Measurements from ENCODE around the gene URB1.
A peak's percentile ranks its signal among the peaks of the same experiment; 100 is the strongest.

URB1 gene

GRCh38 chr21:32392880-32393676 lies at the start of gene URB1:
Gene URB1 (minus strand): TSS chr21:32393012. CDS start chr21:32392910, 102 bp downstream.
- peak; percentile 60 for DNase-seq (ENCODE audit: low read depth)

GRCh38 chr21:32437729-32438128 lies 44.9 kb upstream of the URB1 start:
- DNase-seq (ENCODE audit: low read depth): no peak

GRCh38 chr21:32432982-32433660 lies 40.3 kb upstream of the URB1 start:
- DNase-seq (ENCODE audit: low read depth): peak; percentile 70

GRCh38 chr21:32427958-32428623 lies 35.3 kb upstream of the URB1 start:
- peak; percentile 41 for DNase-seq (ENCODE audit: low read depth)

GRCh38 chr21:32426592-32427051 lies 33.8 kb upstream of the URB1 start:
- DNase-seq (ENCODE audit: low read depth): no peak

GRCh38 chr21:32426066-32426465 lies 33.3 kb upstream of the URB1 start:
- no peak for DNase-seq (ENCODE audit: low read depth)

GRCh38 chr21:32425628-32426027 lies 32.8 kb upstream of the URB1 start:
- no peak for DNase-seq (ENCODE audit: low read depth)

- DNase-seq (ENCODE audit: low read depth): no peak
Observed at GRCh38 chr21:32424674-32425073, 31.9 kb upstream of the URB1 start.

- DNase-seq (ENCODE audit: low read depth): no peak
Observed at GRCh38 chr21:32424191-32424535, 31.4 kb upstream of the URB1 start.

- DNase-seq (ENCODE audit: low read depth): peak; percentile 74
Observed at GRCh38 chr21:32423320-32424190, 30.7 kb upstream of the URB1 start.

GRCh38 chr21:32422064-32422463 lies 29.3 kb upstream of the URB1 start:
- DNase-seq (ENCODE audit: low read depth): no peak

- DNase-seq (ENCODE audit: low read depth): no peak
Observed at GRCh38 chr21:32418146-32418545, 25.3 kb upstream of the URB1 start.

GRCh38 chr21:32415451-32416398 lies 22.9 kb upstream of the URB1 start:
- DNase-seq (ENCODE audit: low read depth): no peak

GRCh38 chr21:32414579-32415358 lies 22.0 kb upstream of the URB1 start:
- DNase-seq (ENCODE audit: low read depth): no peak

GRCh38 chr21:32413697-32414578 lies 21.1 kb upstream of the URB1 start:
- DNase-seq (ENCODE audit: low read depth): peak; percentile 66

- no peak for DNase-seq (ENCODE audit: low read depth)
Observed at GRCh38 chr21:32413015-32413504, 20.2 kb upstream of the URB1 start.

GRCh38 chr21:32412162-32413014 lies 19.6 kb upstream of the URB1 start, which contains the start of gene EVA1C:
Gene EVA1C (plus strand): TSS chr21:32412706. CDS start chr21:32412854, 148 bp downstream.
- no peak for DNase-seq (ENCODE audit: low read depth)
